Bone marrow (tissue), 2 donors: ENCODE data around the gene AQP5.

Experiments
- DNase-seq, 2 donors: peaks; one replicate each; lab custom pipeline; 2025; lab: John Stamatoyannopoulos, UW

Gene AQP5

GRCh38 chr12:49964849-49965624 is 3.4 kb downstream of the AQP5 start:
- DNase-seq, result no peak

GRCh38 chr12:49965836-49966235 is 4.2 kb downstream of the AQP5 start:
- no peak for DNase-seq

- DNase-seq, result no peak
Measured at GRCh38 chr12:49966511-49967041, 4.9 kb downstream of the AQP5 start.

- DNase-seq, result peak; percentile 72 to 93
Measured at GRCh38 chr12:49967042-49967776, 5.5 kb downstream of the AQP5 start.

- no peak for DNase-seq
Measured at GRCh38 chr12:49967777-49968250, 6.1 kb downstream of the AQP5 start.

- DNase-seq, result no peak
Measured at GRCh38 chr12:49968471-49968870, 6.8 kb downstream of the AQP5 start.

- DNase-seq, result no peak
Measured at GRCh38 chr12:49969027-49969426, 7.4 kb downstream of the AQP5 start.

- DNase-seq, result peak in 1 of 2 donors; percentile 41
Measured at GRCh38 chr12:49969651-49970429, 8.2 kb downstream of the AQP5 start.

GRCh38 chr12:49970658-49971057 is 9.0 kb downstream of the AQP5 start:
- DNase-seq, result no peak

- no peak for DNase-seq
Measured at GRCh38 chr12:49971141-49971540, 9.5 kb downstream of the AQP5 start.

GRCh38 chr12:49972129-49972528 is 10.5 kb downstream of the AQP5 start:
- DNase-seq, result no peak

- no peak for DNase-seq
Measured at GRCh38 chr12:49972641-49973360, 11.1 kb downstream of the AQP5 start, which contains the start of gene AQP6. TSS of gene AQP6 (plus strand) at chr12:49972947. CDS start at chr12:49973174, 227 bp downstream.

- no peak for DNase-seq
Measured at GRCh38 chr12:49973361-49973830, 11.7 kb downstream of the AQP5 start.

- no peak for DNase-seq
Measured at GRCh38 chr12:49974231-49974675, 12.6 kb downstream of the AQP5 start.

- no peak for DNase-seq
Measured at GRCh38 chr12:49974677-49975317, 13.1 kb downstream of the AQP5 start.

- DNase-seq, result no peak
Measured at GRCh38 chr12:49975318-49975761, 13.7 kb downstream of the AQP5 start.

GRCh38 chr12:49976557-49976956 is 14.9 kb downstream of the AQP5 start:
- DNase-seq, result no peak

- no peak for DNase-seq
Measured at GRCh38 chr12:49978125-49978524, 16.5 kb downstream of the AQP5 start.

GRCh38 chr12:49979016-49979586 is 17.4 kb downstream of the AQP5 start:
- no peak for DNase-seq

- no peak for DNase-seq
Measured at GRCh38 chr12:49979791-49980190, 18.1 kb downstream of the AQP5 start.
